Activated naive CD4-positive, alpha-beta T cell treated with anti-CD3 and anti-CD28 coated beads for 36 hours (primary cell): Measurements from ENCODE around the gene MC1R. TPM values are rescaled to one million over a fixed set of nuclear protein-coding genes. Genes with fewer than 3 reads are reported as not detected.
A peak's percentile ranks its signal among the peaks of the same experiment; 100 is the strongest.
"Not testable (repeated sequence)": the region's sequence is repeated elsewhere in the genome, so short reads cannot be mapped to it uniquely, and the experiment has no call there.

ENCODE experiments used
- CTCF ChIA-PET: fragments of 350-600 bp; sonication (Branson Sonifier 250); formaldehyde crosslinking; loops from one replicate; lab custom pipeline; 2021; ENCODE audit warnings: antibody characterized with exemption; lab: Charles Lee
- DNase-seq: peaks from one replicate; pipeline ENCODE4 v3.0.0-alpha.2; 2020
- H3K27ac Mint-ChIP-seq: one replicate; pipeline ENCODE4 v1.8.0; 2021; ENCODE audit warnings: mild to moderate bottlenecking, mixed read lengths
- H3K27me3 Mint-ChIP-seq: one replicate; pipeline ENCODE4 v1.8.0; 2021; ENCODE audit warnings: low read depth, mixed read lengths
- H3K36me3 Mint-ChIP-seq: one replicate; pipeline ENCODE4 v1.8.0; 2021; ENCODE audit warnings: low read depth, mixed read lengths
- H3K4me1 Mint-ChIP-seq: one replicate; pipeline ENCODE4 v1.8.0; 2021; ENCODE audit warnings: low read depth, mixed read lengths
- H3K4me3 Mint-ChIP-seq: one replicate; pipeline ENCODE4 v1.8.0; 2021; ENCODE audit warnings: mild to moderate bottlenecking, moderate library complexity, mixed read lengths
- H3K9me3 Mint-ChIP-seq: one replicate; pipeline ENCODE4 v1.8.0; 2021; ENCODE audit warnings: mixed read lengths
- intact Hi-C: fragments of 100-400 bp; cut with micrococcal nuclease; formaldehyde crosslinking; loops from one replicate; pipeline ENCODE4 v1.15.1; 2023
- total RNA-seq, 2 experiments: library from RNA; stranded (reverse); gene quantifications; one replicate each; pipeline ENCODE4 v1.2.3, GENCODE V29; 2021

Gene MC1R
- total RNA-seq, 2 experiments from 2014 or later = 0.45 to 0.49 TPM

GRCh38 chr16:89921702-89922476 lies 3.2 kb downstream of the MC1R start:
- Mint-ChIP-seq H3K4me3 (peak overlapping the region; percentile 39), H3K4me1 (peaks cover 42% of the 10 kb centered on the region), H3K27me3 (peaks cover 46% of the 10 kb centered on the region), H3K9me3 (no peaks in the 10 kb centered on the region), H3K27ac (no peak overlapping the region), H3K36me3 (no peaks in the 10 kb centered on the region)
- CTCF ChIA-PET = interaction anchor here (1.3 kb wide), 1 partner anchor 12 kb away, joined by 5 read pairs; no protein-coding TSS in a partner anchor
- intact Hi-C loops = no loop called here
- no peak for DNase-seq

- H3K27me3 Mint-ChIP-seq = peaks cover 47% of the 10 kb centered on the region
- no peaks in the 10 kb centered on the region for H3K9me3 Mint-ChIP-seq
- H3K36me3 Mint-ChIP-seq = no peaks in the 10 kb centered on the region
- H3K4me1 Mint-ChIP-seq = peaks cover 42% of the 10 kb centered on the region
- peak overlapping the region; percentile 39 for H3K4me3 Mint-ChIP-seq
- DNase-seq = no peak
- intact Hi-C loops = no loop called here
- H3K27ac Mint-ChIP-seq = no peak overlapping the region
- CTCF ChIA-PET = interaction anchor here (1.3 kb wide), 1 partner anchor 12 kb away, joined by 5 read pairs; no protein-coding TSS in a partner anchor
Measured at GRCh38 chr16:89922477-89922883, 3.8 kb downstream of the MC1R start.

- peak within 1 kb of the TSS; percentile 39 for H3K4me3 Mint-ChIP-seq
- intact Hi-C loops = no loop called here
- peaks cover 37% of the 10 kb centered on the region for H3K4me1 Mint-ChIP-seq
- H3K9me3 Mint-ChIP-seq = no peaks in the 10 kb centered on the region
- no peak within 1 kb of the TSS for H3K27ac Mint-ChIP-seq
- CTCF ChIA-PET = interaction anchor here (1.3 kb wide), 1 partner anchor 13 kb away, joined by 5 read pairs; no protein-coding TSS in a partner anchor
- no peaks in the 10 kb centered on the region for H3K36me3 Mint-ChIP-seq
- peaks cover 53% of the 10 kb centered on the region for H3K27me3 Mint-ChIP-seq
- DNase-seq = no peak
Measured at GRCh38 chr16:89922884-89923639, 4.4 kb downstream of the MC1R start, which contains the start of gene TUBB3. TSS of gene TUBB3 (plus strand) at chr16:89923342. CDS start at chr16:89923402, 60 bp downstream.

GRCh38 chr16:89923640-89924296 lies 5.1 kb downstream of the MC1R start:
- Mint-ChIP-seq H3K4me3 (no peak overlapping the region), H3K27me3 (peaks cover 51% of the 10 kb centered on the region), H3K36me3 (no peaks in the 10 kb centered on the region), H3K4me1 (peaks cover 32% of the 10 kb centered on the region), H3K9me3 (no peaks in the 10 kb centered on the region), H3K27ac (no peak overlapping the region)
- CTCF ChIA-PET = interaction anchor here (1.6 kb wide), 1 partner anchor 13 kb away, joined by 7 read pairs; no protein-coding TSS in a partner anchor
- no peak for DNase-seq
- intact Hi-C loops = no loop called here

- intact Hi-C loops = no loop called here
- peak; percentile 42 for DNase-seq
- H3K4me3 Mint-ChIP-seq = no peak overlapping the region
- H3K36me3 Mint-ChIP-seq = no peaks in the 10 kb centered on the region
- H3K27ac Mint-ChIP-seq = no peak overlapping the region
- peaks cover 31% of the 10 kb centered on the region for H3K4me1 Mint-ChIP-seq
- H3K9me3 Mint-ChIP-seq = no peaks in the 10 kb centered on the region
- CTCF ChIA-PET = interaction anchor here (1.6 kb wide), 1 partner anchor 14 kb away, joined by 7 read pairs; no protein-coding TSS in a partner anchor
- H3K27me3 Mint-ChIP-seq = peaks cover 47% of the 10 kb centered on the region
Measured at GRCh38 chr16:89924297-89924924, 5.7 kb downstream of the MC1R start.

GRCh38 chr16:89924925-89925307 lies 6.3 kb downstream of the MC1R start:
- no peak overlapping the region for H3K4me3 Mint-ChIP-seq

GRCh38 chr16:89925596-89926079 lies 7.0 kb downstream of the MC1R start:
- Mint-ChIP-seq H3K36me3 (no peaks in the 10 kb centered on the region), H3K27me3 (peaks cover 44% of the 10 kb centered on the region), H3K4me3 (peak overlapping the region; percentile 12), H3K9me3 (no peaks in the 10 kb centered on the region), H3K4me1 (peaks cover 23% of the 10 kb centered on the region), H3K27ac (no peak overlapping the region)
- CTCF ChIA-PET = no interaction called here
- no peak for DNase-seq
- intact Hi-C loops = loop anchor here (1.0 to 5.0 kb wide), 3 partner anchors 7 to 108 kb away; partner anchors contain the start of genes DBNDD1, FANCA and MC1R

More at GRCh38 chr16:89924925-89925307, 6.3 kb downstream of the MC1R start:
- DNase-seq = no peak
- no peaks in the 10 kb centered on the region for H3K9me3 Mint-ChIP-seq
- peaks cover 46% of the 10 kb centered on the region for H3K27me3 Mint-ChIP-seq
- no peaks in the 10 kb centered on the region for H3K36me3 Mint-ChIP-seq
- H3K27ac Mint-ChIP-seq = no peak overlapping the region
- CTCF ChIA-PET = interaction anchor here (1.6 kb wide), 1 partner anchor 15 kb away, joined by 7 read pairs; no protein-coding TSS in a partner anchor
- intact Hi-C loops = loop anchor here (5.0 kb wide), 1 partner anchor 108 kb away; the partner anchor contains the start of gene FANCA
- peaks cover 27% of the 10 kb centered on the region for H3K4me1 Mint-ChIP-seq

- H3K27me3 Mint-ChIP-seq = peaks cover 17% of the 10 kb centered on the region
- H3K4me3 Mint-ChIP-seq = no peak overlapping the region
- no peaks in the 10 kb centered on the region for H3K36me3 Mint-ChIP-seq
- no peaks in the 10 kb centered on the region for H3K9me3 Mint-ChIP-seq
- no peak overlapping the region for H3K27ac Mint-ChIP-seq
- CTCF ChIA-PET = no interaction called here
- no peak for DNase-seq
- H3K4me1 Mint-ChIP-seq = no peaks in the 10 kb centered on the region
- intact Hi-C loops = no loop called here
Measured at GRCh38 chr16:89931305-89931896, 12.7 kb downstream of the MC1R start.

- Mint-ChIP-seq H3K27me3 (peaks cover 14% of the 10 kb centered on the region), H3K9me3 (no peaks in the 10 kb centered on the region), H3K4me3 (no peak overlapping the region), H3K27ac (no peak overlapping the region), H3K36me3 (no peaks in the 10 kb centered on the region), H3K4me1 (no peaks in the 10 kb centered on the region)
- DNase-seq = no peak
- intact Hi-C loops = no loop called here
- CTCF ChIA-PET = no interaction called here
Measured at GRCh38 chr16:89931964-89932363, 13.3 kb downstream of the MC1R start.

GRCh38 chr16:89934019-89934418 lies 15.4 kb downstream of the MC1R start:
- H3K36me3 Mint-ChIP-seq, intact Hi-C loops, H3K4me3 Mint-ChIP-seq, H3K9me3 Mint-ChIP-seq, H3K4me1 Mint-ChIP-seq, H3K27ac Mint-ChIP-seq, H3K27me3 Mint-ChIP-seq, DNase-seq: not testable (repeated sequence)
- CTCF ChIA-PET = interaction anchor here (0.7 kb wide), 1 partner anchor 92 kb away, joined by 3 read pairs; no protein-coding TSS in a partner anchor
